Esophagus squamous epithelium (tissue), 5 donors: ENCODE measurements around the gene AGT. TPM values are rescaled to one million over a fixed set of nuclear protein-coding genes. Genes with fewer than 3 reads are reported as not detected.

Experiments
- DNase-seq: peaks from one replicate; lab custom pipeline; 2025; lab: John Stamatoyannopoulos, UW
- H3K27ac ChIP-seq, 4 donors: fragments of 200-600 bp; sonication (generic); one replicate each; pipeline ENCODE4 v1.5.1; 2016 to 2019; ENCODE audit warnings: mild to moderate bottlenecking in 1 of 4
- H3K27me3 ChIP-seq, 4 donors: fragments of 200-600 bp; sonication (generic); 1 replicate in 3 of 4; 2 replicates in 1 of 4; pipeline versions ENCODE4 v1.5.1 to v1.6.0; 2017 to 2021; ENCODE audit warnings: antibody characterized with exemption in 1 of 4
- H3K36me3 ChIP-seq, 3 donors: fragments of 200-600 bp; sonication (generic); one replicate each; pipeline ENCODE4 v1.5.1; 2016 to 2019
- H3K4me1 ChIP-seq, 3 donors: fragments of 200-600 bp; sonication (generic); one replicate each; pipeline ENCODE4 v1.5.1; 2017 to 2019
- H3K4me3 ChIP-seq, 4 donors: fragments of 200-600 bp; sonication (generic); 1 replicate in 3 of 4; 2 replicates in 1 of 4; pipeline ENCODE4 v1.5.1; 2016 to 2019; ENCODE audit warnings: mild to moderate bottlenecking in 2 of 4, moderate library complexity in 1 of 4
- H3K9me3 ChIP-seq, 3 donors: fragments of 200-600 bp; sonication (generic); one replicate each; pipeline ENCODE4 v1.5.1; 2016 to 2019
- CTCF ChIP-seq, 6 experiments: fragments of 450-650 bp in 4 of 6; fragments of 200-600 bp in 2 of 6; sonication (generic) in 2 of 6; IDR thresholded peaks; one replicate each; pipeline ENCODE4 v1.5.1; 2016 to 2019; ENCODE audit warnings: antibody characterized with exemption in 6 of 6, mild to moderate bottlenecking in 4 of 6, moderate library complexity in 4 of 6
- POLR2A ChIP-seq, 4 donors: fragments of 450-650 bp; IDR thresholded peaks; one replicate each; pipeline ENCODE4 v1.6.1; 2017; ENCODE audit warnings: antibody characterized with exemption in 4 of 4, mild to moderate bottlenecking in 4 of 4, moderate library complexity in 3 of 4
- WGBS, 2 donors: methylation state at CpG; one replicate each; pipeline ENCODE4 v1.1.5; 2018; 5-methylcytosine and 5-hydroxymethylcytosine counted together
- intact Hi-C: fragments of 100-400 bp; cut with DNase I; formaldehyde crosslinking; loops from one replicate; pipeline ENCODE4 v1.15.0; 2022
- total RNA-seq, 4 donors: library from RNA; depleted of rRNA; stranded (reverse); fragments of >200 nt; gene quantifications; one replicate each; pipeline ENCODE4 v1.1.0, GENCODE V29; 2016
- donor health status: DM: yes; HTN: yes; CAD: no.

The AGT gene
- total RNA-seq, 4 donors from 2014 or later: 0.21 to 0.95 (median 0.40) TPM; not detected in 1

GRCh38 chr1:230708631-230709580 lies 5.0 kb downstream of the AGT start:
- Histone ChIP-seq H3K27ac (no peak overlapping the region), H3K27me3 (peaks cover 0 to 11% (median 0%) of the 10 kb centered on the region in 4 donors), H3K9me3 (no peaks in the 10 kb centered on the region), H3K4me1 (peaks cover 0 to 7% (median 0%) of the 10 kb centered on the region in 3 donors), H3K4me3 (no peak overlapping the region), H3K36me3 (no peaks in the 10 kb centered on the region)
- 65 to 66% methylated on average over 14 to 16 of the region's 16 CpGs for WGBS, 2 donors
- TF ChIP-seq CTCF (IDR thresholded peaks at IDR 0.05): no peak
- no peak for DNase-seq
- intact Hi-C loops: no loop called here

GRCh38 chr1:230707732-230708630 lies 5.9 kb downstream of the AGT start:
- Histone ChIP-seq H3K4me1 (no peaks in the 10 kb centered on the region), H3K27ac (no peak overlapping the region), H3K27me3 (peaks cover 0 to 7% (median 0%) of the 10 kb centered on the region in 4 donors), H3K4me3 (no peak overlapping the region), H3K9me3 (no peaks in the 10 kb centered on the region), H3K36me3 (no peaks in the 10 kb centered on the region)
- intact Hi-C loops: no loop called here
- no peak for DNase-seq
- 67 to 77% methylated on average over 16 to 19 of the region's 22 CpGs for WGBS, 2 donors
- no peak for TF ChIP-seq POLR2A (IDR thresholded peaks at IDR 0.05)
- no peak for TF ChIP-seq CTCF (IDR thresholded peaks at IDR 0.05)

GRCh38 chr1:230706887-230707731 lies 6.8 kb downstream of the AGT start:
- H3K27me3 ChIP-seq: peaks cover 0 to 7% (median 0%) of the 10 kb centered on the region in 4 donors
- H3K4me3 ChIP-seq: no peak overlapping the region
- WGBS, 2 donors: 85 to 87% methylated on average over 6 to 15 of the region's 20 CpGs
- no peaks in the 10 kb centered on the region for H3K4me1 ChIP-seq
- TF ChIP-seq CTCF (IDR thresholded peaks at IDR 0.05): no peak
- TF ChIP-seq POLR2A (IDR thresholded peaks at IDR 0.05): no peak
- intact Hi-C loops: no loop called here
- no peak for DNase-seq
- H3K9me3 ChIP-seq: no peaks in the 10 kb centered on the region
- H3K36me3 ChIP-seq: no peaks in the 10 kb centered on the region
- H3K27ac ChIP-seq: no peak overlapping the region

GRCh38 chr1:230706020-230706699 lies 7.8 kb downstream of the AGT start:
- no peaks in the 10 kb centered on the region for H3K36me3 ChIP-seq
- peaks cover 0 to 7% (median 0%) of the 10 kb centered on the region in 4 donors for H3K27me3 ChIP-seq
- intact Hi-C loops: no loop called here
- no peak overlapping the region for H3K4me3 ChIP-seq
- DNase-seq: no peak
- H3K9me3 ChIP-seq: no peaks in the 10 kb centered on the region
- H3K27ac ChIP-seq: no peak overlapping the region
- TF ChIP-seq CTCF (IDR thresholded peaks at IDR 0.05) (no peak), POLR2A (IDR thresholded peaks at IDR 0.05) (no peak)
- no peaks in the 10 kb centered on the region for H3K4me1 ChIP-seq
- WGBS, 2 donors: 76 to 78% methylated on average over 6 to 7 of the region's 9 CpGs
